Measurements from ENCODE around the gene BCKDK. TPM values are rescaled to one million over a fixed set of nuclear protein-coding genes. Genes with fewer than 3 reads are reported as not detected.

The BCKDK gene
- total RNA-seq, 4 donors from 2014 or later, result 26.6 to 45.2 (median 33.2) TPM

DNA sequence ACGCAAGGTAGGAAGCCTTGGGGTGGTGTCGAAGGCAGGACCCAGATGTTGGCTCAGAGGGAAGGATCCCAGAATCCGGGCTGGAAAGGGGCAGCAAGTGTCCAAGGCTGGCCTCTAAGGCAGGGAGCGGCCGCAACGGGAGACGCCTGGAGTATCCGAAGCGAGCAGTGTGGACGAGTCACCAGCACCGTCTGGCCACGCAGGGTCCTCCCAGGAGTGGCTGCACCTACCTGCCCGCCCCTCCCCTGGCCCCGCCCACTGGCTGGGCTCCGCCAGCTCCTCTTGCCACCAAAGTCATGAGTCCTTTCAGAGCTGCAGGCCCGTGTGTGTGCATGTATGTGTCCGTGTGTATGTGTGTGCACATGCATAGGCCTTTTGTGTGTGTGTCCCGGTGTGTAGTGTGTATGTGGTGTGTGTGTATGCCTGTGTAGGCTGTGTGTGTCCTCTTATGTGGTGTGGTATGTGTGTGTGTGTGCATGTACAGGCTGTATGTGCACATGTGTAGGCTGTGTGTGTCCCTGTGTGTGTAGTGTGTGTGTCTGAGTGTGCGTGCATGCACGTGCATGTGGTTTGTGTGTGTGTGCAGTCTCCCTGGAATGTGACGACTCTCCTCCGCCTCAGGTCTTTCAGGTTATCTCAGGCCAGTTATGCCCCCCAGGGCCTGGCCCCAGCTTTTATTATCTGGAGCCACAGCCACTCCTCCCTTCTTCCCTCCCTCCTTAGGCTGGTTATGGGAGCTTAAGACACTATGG is 27.5 kb downstream of the BCKDK start, which contains the start of gene PRSS8:
PRSS8 (minus strand) TSS at position 193 of the 752 bp plus-strand sequence. CDS start 229 bp downstream, outside the sequence.
- TF ChIP-seq, protein P1, sequence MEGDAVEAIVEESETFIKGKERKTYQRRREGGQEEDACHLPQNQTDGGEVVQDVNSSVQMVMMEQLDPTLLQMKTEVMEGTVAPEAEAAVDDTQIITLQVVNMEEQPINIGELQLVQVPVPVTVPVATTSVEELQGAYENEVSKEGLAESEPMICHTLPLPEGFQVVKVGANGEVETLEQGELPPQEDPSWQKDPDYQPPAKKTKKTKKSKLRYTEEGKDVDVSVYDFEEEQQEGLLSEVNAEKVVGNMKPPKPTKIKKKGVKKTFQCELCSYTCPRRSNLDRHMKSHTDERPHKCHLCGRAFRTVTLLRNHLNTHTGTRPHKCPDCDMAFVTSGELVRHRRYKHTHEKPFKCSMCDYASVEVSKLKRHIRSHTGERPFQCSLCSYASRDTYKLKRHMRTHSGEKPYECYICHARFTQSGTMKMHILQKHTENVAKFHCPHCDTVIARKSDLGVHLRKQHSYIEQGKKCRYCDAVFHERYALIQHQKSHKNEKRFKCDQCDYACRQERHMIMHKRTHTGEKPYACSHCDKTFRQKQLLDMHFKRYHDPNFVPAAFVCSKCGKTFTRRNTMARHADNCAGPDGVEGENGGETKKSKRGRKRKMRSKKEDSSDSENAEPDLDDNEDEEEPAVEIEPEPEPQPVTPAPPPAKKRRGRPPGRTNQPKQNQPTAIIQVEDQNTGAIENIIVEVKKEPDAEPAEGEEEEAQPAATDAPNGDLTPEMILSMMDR (IDR thresholded peaks at IDR 0.05; ENCODE audit: low read depth), result no peak

DNA sequence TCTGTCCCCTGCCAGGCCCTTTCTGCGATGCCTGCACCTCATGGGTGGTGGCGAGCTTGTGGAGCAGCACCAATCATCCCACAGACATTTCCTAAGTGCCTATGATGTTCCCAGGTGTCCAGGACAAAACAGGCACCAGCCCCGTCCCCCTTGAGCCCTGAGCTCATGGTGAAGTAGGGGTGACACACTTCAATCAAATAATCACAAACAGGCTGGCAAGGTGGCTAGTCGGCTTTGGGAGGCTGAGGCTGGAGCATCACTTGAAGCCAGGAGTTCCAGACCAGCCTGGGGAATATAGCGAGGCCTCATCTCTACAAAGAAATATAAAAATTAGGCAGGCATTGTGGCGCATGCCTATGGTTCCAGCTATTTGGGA is 28.1 kb downstream of the BCKDK start:
- TF ChIP-seq, protein P1 (IDR thresholded peaks at IDR 0.05; ENCODE audit: low read depth), result no peak

DNA sequence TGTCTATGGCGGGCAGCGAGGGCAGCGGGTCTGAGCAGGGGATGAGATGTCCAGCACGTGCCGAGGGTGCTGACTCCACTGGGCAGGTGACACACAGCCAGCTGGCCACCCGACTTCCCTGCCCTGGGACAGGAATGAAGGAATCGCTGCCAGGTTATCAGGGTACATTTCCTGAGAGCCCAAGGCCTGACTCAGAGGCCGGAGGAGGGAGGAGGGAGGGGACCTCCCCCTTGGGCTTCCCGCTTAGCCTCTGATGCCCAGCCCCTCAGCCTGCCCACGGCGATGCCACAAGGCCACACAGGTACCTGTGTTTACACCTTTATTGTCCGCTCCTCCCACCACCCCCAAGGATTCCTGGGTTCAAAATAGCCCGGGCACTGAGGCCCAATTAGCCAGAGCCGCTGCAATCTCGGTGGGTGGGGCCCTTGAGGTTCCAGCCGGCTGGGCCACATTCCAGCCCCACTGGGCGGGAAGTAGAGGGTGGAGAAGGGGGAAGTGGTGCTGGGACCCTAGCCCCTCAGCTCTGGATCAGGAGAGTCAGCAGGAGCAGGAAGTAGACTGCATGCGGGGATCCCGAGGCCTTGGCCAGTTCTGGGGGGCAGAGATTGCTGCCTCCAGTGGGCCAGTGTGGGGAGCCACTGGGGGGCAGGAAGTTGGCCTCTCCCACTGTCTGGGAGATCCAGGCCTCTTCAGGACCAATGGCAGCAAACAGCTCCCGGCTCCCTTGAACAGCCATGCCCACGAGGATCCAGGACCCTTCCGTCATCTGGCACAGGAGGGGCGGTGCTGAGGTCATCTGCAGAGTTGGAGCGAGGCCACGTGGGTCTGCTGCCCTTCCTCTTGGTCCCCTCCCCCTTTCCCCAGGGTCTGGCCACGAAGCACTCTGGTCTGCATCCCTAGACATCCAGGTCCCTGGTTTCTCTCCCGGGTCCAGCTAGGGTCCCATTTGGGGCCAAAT is 30.7 kb downstream of the BCKDK start:
- TF ChIP-seq, protein P1 (IDR thresholded peaks at IDR 0.05; ENCODE audit: low read depth), result no peak

DNA sequence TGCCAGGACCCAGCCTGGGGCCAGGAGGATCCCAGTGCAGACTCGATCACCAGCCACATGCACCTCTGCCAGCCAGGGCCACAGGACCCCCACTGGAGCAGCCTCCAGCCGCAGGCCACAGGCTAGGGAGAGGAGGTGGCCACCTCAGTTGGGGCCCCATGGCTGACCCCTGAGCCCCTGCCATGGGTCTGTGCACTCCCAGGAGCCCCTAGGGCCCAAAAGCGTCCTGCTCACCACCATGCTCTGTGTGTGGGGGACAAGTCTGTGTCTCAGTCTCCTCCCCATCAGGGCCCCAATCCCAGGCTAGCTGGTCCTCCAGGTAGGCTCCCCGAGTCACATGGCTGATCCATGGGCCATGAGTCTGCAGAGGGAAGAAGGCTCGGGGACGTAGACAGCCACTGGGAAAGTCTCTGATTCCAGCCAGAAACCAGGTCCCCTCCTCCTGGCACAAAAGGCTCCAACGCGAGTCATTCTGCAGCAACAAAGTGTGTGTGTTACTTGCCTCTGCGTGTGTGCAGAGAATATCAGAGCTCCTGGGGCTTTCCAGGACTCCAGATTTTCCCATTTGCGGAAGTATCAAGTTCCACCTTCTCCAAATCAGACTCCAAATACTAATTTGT is 33.4 kb downstream of the BCKDK start:
- TF ChIP-seq, protein P1 (IDR thresholded peaks at IDR 0.05; ENCODE audit: low read depth), result no peak

DNA sequence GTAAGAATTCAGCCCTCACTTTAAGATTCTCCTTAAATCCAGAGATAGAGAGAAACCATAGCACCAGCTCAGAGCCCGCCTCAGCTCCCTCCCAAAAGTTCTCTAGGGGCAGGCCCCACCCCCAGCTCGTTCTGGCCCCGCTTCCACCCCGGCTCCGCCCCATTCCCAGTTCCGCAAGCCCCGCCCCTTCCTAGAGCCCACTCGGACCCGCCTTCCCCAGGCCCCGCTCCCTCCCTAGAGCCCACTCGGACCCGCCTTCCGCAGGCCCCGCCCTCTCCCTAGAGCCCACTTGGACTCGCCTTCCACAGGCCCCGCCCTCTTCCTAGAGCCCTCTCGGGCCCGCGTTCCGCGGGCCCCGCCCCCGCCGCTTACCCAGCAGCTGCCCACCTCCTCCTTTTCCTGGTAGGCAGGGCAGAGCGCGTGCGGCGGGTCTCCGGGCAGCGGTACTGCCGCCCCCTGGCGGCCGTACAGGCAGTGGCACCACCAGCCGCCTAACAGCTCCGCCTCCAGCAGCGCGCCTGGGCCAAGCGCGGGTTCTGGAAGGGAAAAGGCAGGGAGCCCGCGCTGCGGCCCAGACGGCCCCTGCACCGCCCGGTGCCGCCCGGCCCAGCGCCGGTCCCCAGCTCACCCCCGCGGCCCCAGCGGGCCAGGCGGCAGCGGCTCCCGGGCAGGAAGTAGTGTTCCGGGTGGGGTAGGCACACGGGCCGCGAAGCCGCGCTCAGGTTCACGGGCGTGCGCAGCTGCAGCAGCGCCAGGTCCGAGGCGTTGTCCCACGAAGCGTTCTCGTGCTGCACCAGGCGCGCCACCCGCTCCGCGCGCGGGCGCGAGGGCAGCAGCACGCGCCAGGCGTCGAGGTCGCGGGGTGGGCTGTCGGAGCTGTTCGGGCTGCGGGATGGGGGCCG is 34.2 kb downstream of the BCKDK start:
- TF ChIP-seq, protein P1 (IDR thresholded peaks at IDR 0.05; ENCODE audit: low read depth), result no peak

DNA sequence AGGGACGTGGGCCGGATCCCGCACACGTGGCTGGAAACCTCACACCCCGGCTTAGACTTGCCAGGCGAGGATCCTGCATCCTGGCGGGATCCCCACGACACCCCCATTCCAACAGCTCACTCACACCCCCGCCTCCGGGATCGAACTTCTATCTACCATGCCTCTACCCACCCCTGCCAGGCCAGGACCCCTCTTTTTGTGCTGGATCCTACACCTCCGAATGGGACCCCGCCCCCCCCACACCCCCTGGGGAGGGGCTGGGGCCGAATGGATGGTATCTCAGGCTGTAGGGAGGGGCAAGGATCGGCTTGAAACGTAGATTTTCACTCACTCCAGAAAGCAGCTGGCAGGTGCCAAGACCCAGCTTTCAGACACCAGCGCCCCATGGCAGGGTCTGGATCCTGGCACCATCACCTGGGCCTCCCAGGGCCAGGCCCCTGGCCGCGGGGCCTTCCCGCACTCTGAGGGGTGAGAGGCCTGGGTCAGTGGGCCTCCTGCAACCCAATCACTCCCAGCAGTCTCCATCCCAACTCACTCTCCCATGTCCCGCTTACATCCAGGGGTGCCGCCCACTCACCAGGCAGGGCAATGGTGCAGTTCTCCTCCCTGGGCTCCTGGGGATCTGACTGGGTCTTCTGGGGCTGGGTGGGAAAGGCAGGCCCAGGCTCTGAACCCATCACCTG is 35.0 kb downstream of the BCKDK start:
- TF ChIP-seq, protein P1 (IDR thresholded peaks at IDR 0.05; ENCODE audit: low read depth), result no peak
